HUES6 (cell line): ENCODE results near the gene CCDC188.

Experiments used
- H3K27ac ChIP-seq: 2 replicates; pipeline ENCODE4 v1.7.0; 2013; ENCODE audit warnings: low read depth, mild to moderate bottlenecking, low read length, inconsistent platforms
- H3K27me3 ChIP-seq: 2 replicates; pipeline ENCODE4 v1.6.1; 2013; ENCODE audit warnings: low read length; ENCODE audit not compliant: control insufficient read depth, insufficient read depth
- H3K36me3 ChIP-seq: 2 replicates; pipeline ENCODE4 v1.6.1; 2013; ENCODE audit warnings: low read length; ENCODE audit not compliant: control insufficient read depth, insufficient read depth
- H3K4me1 ChIP-seq: 2 replicates; pipeline ENCODE4 v1.6.1; 2013; ENCODE audit warnings: low read length; ENCODE audit not compliant: control insufficient read depth, insufficient read depth
- H3K4me3 ChIP-seq: 2 replicates; pipeline ENCODE4 v1.5.1; 2013; ENCODE audit warnings: low read depth, low read length
- H3K9ac ChIP-seq: one replicate; pipeline ENCODE4 v1.6.1; 2013; ENCODE audit warnings: mild to moderate bottlenecking, low read length
- H3K9me3 ChIP-seq: 2 replicates; pipeline ENCODE4 v1.6.1; 2013; ENCODE audit warnings: low read depth, low read length; ENCODE audit not compliant: control insufficient read depth, insufficient read depth

CCDC188 gene

DNA sequence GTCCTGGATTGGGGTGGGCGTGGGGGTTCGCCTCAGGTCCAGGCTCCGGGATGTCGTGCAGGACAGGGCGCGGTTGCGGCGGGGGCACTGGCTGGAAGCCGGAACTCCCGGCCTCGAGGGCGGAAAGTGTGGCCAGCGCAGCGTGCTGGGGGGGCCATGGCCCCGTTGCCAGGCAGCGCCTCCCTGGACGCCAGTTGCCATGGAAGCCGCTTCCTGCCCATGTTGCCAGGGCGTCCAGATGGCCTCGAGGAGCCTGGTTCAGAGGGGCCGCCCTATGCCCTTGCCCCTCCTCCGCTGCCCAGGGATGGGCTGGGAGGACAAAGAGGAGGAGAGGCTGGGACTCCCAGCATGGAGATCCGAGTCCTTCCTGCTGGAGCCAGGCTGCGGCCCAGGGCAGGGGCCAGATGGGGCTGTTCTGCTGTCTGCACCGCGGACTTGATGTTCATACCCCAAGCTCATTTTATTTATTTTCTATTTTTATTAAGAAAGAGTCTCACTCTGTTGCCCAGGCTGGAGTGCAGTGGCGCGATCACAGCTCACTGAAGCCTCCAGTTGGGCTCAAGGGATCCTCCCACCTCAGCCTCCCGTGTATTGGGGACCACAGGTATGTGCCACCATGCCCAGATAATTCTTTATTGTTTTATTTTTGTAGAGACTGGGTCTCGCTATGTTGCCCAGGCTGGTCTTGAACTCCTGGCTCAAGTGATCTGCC, 4.6 kb upstream of the CCDC188 start:
- Histone ChIP-seq H3K9me3 (no peaks in the 10 kb centered on the region), H3K27me3 (no peaks in the 10 kb centered on the region), H3K4me3 (no peak overlapping the region), H3K36me3 (no peaks in the 10 kb centered on the region), H3K27ac (no peak overlapping the region), H3K9ac (no peak overlapping the region), H3K4me1 (peaks cover 7% of the 10 kb centered on the region; the same call in 1 of the 2 replicates)

DNA sequence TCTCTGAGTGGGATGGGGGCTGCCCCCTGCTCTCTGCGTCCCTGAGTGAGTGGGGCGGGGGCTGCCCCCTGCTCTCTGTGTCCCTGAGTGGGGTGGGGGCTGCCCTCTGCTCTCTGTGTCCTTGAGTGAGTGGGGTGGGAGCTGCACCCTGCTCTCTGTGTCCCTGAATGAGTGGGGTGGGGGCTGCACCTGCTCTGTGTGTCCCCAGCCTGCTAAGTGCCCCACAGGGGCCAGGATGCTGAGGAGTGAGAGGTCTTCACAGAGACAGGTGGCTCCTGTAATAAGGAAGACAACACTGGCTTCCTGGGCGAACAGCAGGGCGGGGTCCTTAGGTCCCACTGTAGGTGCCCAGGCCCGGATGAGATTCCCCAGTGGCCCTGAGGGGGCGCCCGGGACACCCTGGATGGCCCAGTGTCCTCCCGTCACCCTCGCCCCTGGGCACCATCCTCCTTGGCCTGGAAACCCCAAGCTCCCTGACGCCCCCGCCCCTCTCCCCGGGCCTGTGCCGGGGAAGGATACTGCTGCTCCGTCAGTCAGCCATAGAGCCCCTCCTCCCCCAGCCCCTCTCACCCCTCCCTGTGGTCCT, 3.8 kb upstream of the CCDC188 start:
- no peaks in the 10 kb centered on the region for H3K27me3 ChIP-seq
- H3K27ac ChIP-seq: no peak overlapping the region
- no peak overlapping the region for H3K4me3 ChIP-seq

DNA sequence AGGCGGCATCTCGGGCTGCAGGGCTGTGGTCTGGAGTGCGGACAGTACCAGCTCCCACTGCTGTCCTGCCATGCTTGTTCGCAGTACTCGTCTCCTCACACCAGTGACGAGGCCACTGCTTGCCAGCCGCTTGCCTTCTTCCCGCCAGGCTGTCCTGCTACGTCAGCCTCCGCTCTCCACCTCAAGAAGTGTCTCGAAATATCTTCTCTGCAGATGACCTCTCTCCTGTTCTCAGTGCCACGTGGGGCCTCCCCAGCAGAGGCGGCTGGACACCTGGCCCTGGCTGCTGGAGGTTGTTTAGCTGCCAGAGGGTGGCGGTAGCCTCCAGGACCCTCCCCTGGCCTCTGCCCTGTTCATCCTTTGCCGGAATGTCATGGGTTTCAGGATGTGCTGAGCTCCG, 3.1 kb upstream of the CCDC188 start:
- Histone ChIP-seq H3K9ac (no peak overlapping the region), H3K27me3 (no peaks in the 10 kb centered on the region)

More for the DNA sequence above, 3.8 kb upstream of the CCDC188 start:
- Histone ChIP-seq H3K4me1 (peaks cover 7% of the 10 kb centered on the region; the same call in 1 of the 2 replicates), H3K9me3 (no peaks in the 10 kb centered on the region), H3K9ac (no peak overlapping the region), H3K36me3 (no peaks in the 10 kb centered on the region)

DNA sequence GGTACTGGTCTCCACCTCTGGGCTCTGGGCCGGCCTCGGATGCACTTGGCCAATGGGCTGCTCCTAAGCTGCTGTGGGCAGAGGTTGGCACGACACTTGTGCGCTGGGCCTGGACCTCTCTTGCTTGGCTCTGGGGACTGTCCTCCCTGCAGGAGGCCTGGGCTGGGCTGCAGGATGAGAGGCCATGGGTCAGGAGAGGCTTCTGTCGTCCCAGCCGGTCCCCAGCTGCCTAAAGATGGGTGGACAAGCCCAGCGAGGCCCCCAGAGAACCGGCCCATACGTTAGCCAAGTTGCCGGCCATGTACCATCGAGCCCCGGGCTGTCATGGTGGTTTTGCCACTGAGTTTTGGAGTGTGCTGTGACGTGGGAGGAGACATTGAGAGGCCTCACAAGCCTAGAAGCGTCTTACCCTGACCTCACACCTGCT, 1.6 kb upstream of the CCDC188 start:
- no peak overlapping the region for H3K9ac ChIP-seq
- no peaks in the 10 kb centered on the region for H3K9me3 ChIP-seq
- H3K36me3 ChIP-seq: no peaks in the 10 kb centered on the region
- no peak overlapping the region for H3K27ac ChIP-seq
- no peaks in the 10 kb centered on the region for H3K4me1 ChIP-seq
- H3K27me3 ChIP-seq: no peaks in the 10 kb centered on the region
- no peak overlapping the region for H3K4me3 ChIP-seq

More for the DNA sequence above, 3.1 kb upstream of the CCDC188 start:
- Histone ChIP-seq H3K9me3 (no peaks in the 10 kb centered on the region), H3K4me3 (no peak overlapping the region), H3K27ac (no peak overlapping the region), H3K4me1 (peaks cover 2% of the 10 kb centered on the region; the same call in 1 of the 2 replicates), H3K36me3 (no peaks in the 10 kb centered on the region)

DNA sequence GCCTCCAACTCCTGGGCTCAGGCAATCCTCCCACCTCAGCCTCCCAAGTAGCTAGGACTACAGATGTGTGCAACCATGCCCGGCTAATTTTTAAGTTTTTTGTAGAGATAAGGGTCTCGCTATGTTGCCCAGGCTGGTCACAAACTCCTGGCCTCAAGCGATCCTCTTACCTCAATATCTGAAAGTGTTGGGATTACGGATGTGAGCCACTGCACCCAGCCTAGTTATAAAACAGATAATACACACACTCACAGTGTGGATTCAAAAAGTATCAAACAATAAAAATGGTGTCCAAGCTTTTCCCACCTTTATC, 377 bp upstream of the CCDC188 start:
- Histone ChIP-seq H3K9me3 (no peaks in the 10 kb centered on the region), H3K36me3 (no peaks in the 10 kb centered on the region), H3K4me3 (no peak overlapping the region), H3K27me3 (no peaks in the 10 kb centered on the region), H3K4me1 (no peaks in the 10 kb centered on the region), H3K9ac (no peak overlapping the region), H3K27ac (no peak overlapping the region)

DNA sequence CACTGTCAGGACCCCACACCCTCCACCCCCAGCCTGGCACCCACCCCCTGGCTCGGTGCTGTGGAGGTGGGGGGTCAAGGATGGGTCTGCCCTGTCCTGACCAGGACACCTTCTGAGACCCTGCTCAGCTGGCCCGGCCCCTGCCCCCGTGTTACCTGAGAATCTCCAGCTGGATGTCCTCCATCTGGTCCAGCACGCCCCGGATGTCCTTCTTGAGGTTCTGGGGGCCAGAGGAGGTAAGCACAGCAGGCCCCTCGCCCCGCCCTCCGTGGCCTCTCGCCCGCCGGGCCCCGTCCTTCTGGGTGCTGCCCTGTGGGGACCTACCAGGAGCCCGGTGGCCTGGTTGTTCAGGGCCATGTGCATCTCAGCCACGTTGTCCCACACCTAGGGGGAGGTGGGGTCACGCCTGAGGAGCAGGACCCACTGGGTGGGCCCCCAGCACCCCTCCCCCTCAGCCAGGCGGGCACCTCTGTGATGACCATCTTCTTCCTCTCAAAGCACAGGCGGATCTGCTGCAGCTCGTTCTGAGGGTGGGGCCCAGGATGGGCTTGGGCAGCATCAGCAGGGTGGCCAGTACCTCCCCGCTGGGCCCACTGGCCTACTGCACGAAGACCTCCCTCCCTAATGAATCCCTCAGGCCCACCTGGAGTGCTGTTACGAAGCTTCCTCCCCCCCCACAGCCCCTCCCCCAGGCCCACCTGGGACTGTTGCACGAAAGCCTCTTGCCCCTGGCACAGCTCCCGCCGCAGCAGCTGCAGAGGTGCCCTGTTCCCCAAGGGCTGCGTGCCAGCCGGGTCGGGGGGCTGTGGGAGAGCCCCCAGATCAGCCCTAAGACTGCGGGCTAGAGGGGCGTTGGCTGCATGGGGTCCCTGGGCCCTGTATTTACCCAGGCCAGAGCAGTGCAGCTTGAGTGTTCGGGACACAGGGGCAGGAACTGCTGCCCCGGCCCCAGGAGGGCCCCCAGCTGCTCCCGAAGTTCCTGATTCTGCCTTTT, 1.3 kb downstream of the CCDC188 start:
- Histone ChIP-seq H3K9me3 (no peaks in the 10 kb centered on the region), H3K9ac (no peak overlapping the region), H3K36me3 (no peaks in the 10 kb centered on the region; the same call in 1 of the 2 replicates), H3K4me3 (no peak overlapping the region), H3K27me3 (no peaks in the 10 kb centered on the region), H3K4me1 (no peaks in the 10 kb centered on the region), H3K27ac (no peak overlapping the region)

DNA sequence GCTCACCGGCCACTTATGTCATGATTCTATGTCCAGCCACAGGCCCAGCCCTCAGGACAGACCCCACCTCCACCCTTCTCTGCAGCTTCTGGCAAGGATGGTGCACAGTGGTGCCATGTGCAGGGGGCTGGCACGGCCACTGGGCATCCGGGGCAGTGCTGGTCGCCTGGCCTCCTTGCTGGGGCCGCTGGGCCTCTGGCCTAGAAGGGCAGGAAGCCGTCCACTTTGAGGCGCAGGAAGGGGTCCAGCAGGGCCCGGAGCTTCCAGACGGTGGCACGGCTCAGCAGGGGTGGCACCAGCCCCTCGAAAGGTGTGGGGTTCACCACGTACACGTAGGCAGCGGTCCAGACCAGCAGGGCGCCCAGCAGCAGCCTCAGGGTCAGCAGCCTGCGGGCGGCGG, 2.4 kb downstream of the CCDC188 start:
- Histone ChIP-seq H3K27me3 (no peaks in the 10 kb centered on the region), H3K4me3 (no peak overlapping the region), H3K27ac (no peak overlapping the region), H3K4me1 (no peaks in the 10 kb centered on the region), H3K9ac (no peak overlapping the region), H3K36me3 (peaks cover 4% of the 10 kb centered on the region; the same call in 1 of the 2 replicates), H3K9me3 (no peaks in the 10 kb centered on the region)

DNA sequence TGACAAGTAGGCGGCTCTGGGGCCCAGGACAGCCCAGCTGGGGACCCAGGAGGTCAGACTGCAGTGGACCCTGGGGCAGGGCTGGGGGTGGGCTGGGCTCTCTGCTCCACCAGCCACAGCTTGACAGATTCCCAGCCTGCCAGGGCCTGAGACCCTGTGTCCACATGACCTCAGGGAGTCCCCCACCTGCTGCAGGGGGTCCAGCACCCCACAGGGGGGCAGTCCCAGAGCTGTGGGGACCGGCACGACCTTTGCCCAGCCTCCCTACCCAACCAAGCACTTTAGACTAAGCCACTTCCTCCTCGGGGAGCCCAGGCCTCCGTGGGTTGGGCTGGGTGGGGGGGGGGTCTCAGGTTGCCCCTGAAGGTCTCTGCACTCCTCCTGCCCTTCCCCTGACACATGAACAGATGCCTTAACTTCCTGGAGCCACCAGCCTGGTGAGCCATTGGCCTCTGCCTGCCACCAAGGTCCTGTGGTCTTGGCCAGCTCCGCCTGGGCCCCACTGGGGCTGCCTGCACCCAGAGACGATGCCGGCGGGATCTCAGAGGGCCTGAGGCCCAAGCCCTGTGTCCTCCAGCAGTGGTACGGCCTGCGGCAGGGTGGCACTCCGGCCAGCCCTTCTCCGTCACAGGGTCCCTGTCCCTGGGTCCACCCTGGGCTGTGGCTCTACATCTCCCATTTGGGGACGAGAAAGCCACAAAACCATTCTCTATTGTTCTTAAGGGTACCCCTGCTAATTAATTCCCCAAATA, 3.4 kb downstream of the CCDC188 start:
- H3K27me3 ChIP-seq: no peaks in the 10 kb centered on the region
- no peak overlapping the region for H3K9ac ChIP-seq
- peaks cover 4% of the 10 kb centered on the region; the same call in 1 of the 2 replicates for H3K36me3 ChIP-seq
- no peak overlapping the region for H3K27ac ChIP-seq
- no peaks in the 10 kb centered on the region for H3K4me1 ChIP-seq
- H3K9me3 ChIP-seq: no peaks in the 10 kb centered on the region
- H3K4me3 ChIP-seq: no peak overlapping the region

DNA sequence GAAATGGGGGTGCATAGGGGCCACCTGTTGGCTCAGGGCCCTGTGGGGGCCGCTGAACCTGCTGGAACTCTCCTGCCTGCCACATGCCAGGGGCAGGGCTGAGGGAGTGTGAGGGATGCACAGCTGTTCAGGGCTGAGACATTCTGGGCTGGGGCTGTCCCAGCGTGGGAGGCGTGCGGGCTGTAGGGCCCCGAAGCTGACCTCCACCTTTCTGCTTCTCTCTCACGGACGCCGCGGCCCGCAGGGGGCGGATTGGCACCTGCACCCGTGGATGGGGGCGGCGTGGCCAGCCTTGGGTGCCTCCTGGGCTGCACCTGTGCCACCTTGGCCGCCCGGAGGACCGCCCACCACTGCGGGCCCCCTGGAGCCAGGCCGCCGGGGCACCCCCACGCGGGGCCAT, 4.1 kb downstream of the CCDC188 start:
- H3K27me3 ChIP-seq: no peaks in the 10 kb centered on the region
- no peaks in the 10 kb centered on the region for H3K9me3 ChIP-seq
- H3K27ac ChIP-seq: no peak overlapping the region
- H3K4me3 ChIP-seq: no peak overlapping the region
- peaks cover 4% of the 10 kb centered on the region; the same call in 1 of the 2 replicates for H3K36me3 ChIP-seq
- no peaks in the 10 kb centered on the region for H3K4me1 ChIP-seq
- no peak overlapping the region for H3K9ac ChIP-seq

DNA sequence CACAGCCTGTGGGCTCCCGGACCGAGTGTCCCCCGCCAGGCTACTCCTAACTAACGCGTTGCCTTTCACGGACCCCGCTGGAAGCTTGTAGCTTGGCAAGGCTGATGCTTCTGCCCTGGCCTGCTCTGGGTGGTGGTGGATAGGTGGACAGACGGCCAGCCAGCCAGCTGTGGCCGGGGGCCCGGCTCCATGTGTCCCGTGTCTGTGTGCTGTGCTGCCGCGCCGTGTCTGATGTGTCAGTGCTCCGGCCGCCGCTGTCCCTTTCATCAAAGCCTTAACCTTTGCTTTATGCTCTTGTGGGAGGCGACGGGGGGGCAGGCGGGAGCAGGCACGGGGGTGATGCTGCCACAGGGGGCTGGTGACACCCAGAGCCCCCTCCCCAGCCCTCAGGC, 5.0 kb downstream of the CCDC188 start:
- Histone ChIP-seq H3K27me3 (no peaks in the 10 kb centered on the region), H3K4me3 (no peak overlapping the region), H3K9me3 (no peaks in the 10 kb centered on the region), H3K36me3 (peaks cover 4% of the 10 kb centered on the region; the same call in 1 of the 2 replicates), H3K9ac (no peak overlapping the region), H3K27ac (no peak overlapping the region), H3K4me1 (no peaks in the 10 kb centered on the region)
